GM21526 (cell line): Measurements from ENCODE around the gene IGSF1.
"Not testable (repeated sequence)": the region's sequence is repeated elsewhere in the genome, so short reads cannot be mapped to it uniquely, and the experiment has no call there.

Experiments
- ATAC-seq: cut with Tn5 transposase; IDR thresholded peaks from one replicate; pipeline ENCODE4 v1.9.1; 2021; ENCODE audit warnings: moderate library complexity; ENCODE audit not compliant: unreplicated experiment, low FRiP score

The IGSF1 gene

GRCh38 chrX:131271274-131271673 lies 17.8 kb downstream of the IGSF1 start:
- no peak for ATAC-seq

- no peak for ATAC-seq
These were observed 19.0 kb downstream of the IGSF1 start for GRCh38 chrX:131270080-131270479.

- ATAC-seq: no peak
These were observed 24.4 kb downstream of the IGSF1 start for GRCh38 chrX:131264665-131265064.

- ATAC-seq: no peak
These were observed 25.1 kb downstream of the IGSF1 start for GRCh38 chrX:131264053-131264452.

GRCh38 chrX:131262738-131263679 lies 26.1 kb downstream of the IGSF1 start:
- no peak for ATAC-seq

- no peak for ATAC-seq
These were observed 26.9 kb downstream of the IGSF1 start for GRCh38 chrX:131262200-131262599.

GRCh38 chrX:131257367-131257766 lies 31.7 kb downstream of the IGSF1 start:
- no peak for ATAC-seq

GRCh38 chrX:131250984-131251738 lies 37.9 kb downstream of the IGSF1 start:
- ATAC-seq: not testable (repeated sequence)

GRCh38 chrX:131239057-131239456 lies 50.0 kb downstream of the IGSF1 start:
- ATAC-seq: no peak

- no peak for ATAC-seq
These were observed 51.7 kb downstream of the IGSF1 start for GRCh38 chrX:131237363-131237762.

- ATAC-seq: no peak
These were observed 53.1 kb downstream of the IGSF1 start for GRCh38 chrX:131235768-131236545.

- no peak for ATAC-seq
These were observed 61.5 kb downstream of the IGSF1 start for GRCh38 chrX:131227608-131228007.

- ATAC-seq: no peak
These were observed 62.5 kb downstream of the IGSF1 start for GRCh38 chrX:131226591-131226990.

- ATAC-seq: no peak
These were observed 64.0 kb downstream of the IGSF1 start for GRCh38 chrX:131225078-131225477.
